GM12873 (cell line): ENCODE measurements around the gene CTTN.

ENCODE experiments used
- TF ChIP-seq, protein P1 (sequence below): IDR thresholded peaks from 2 replicates; pipeline ENCODE4 v1.5.1; 2012; ENCODE audit warnings: low read depth, mild to moderate bottlenecking, moderate library complexity, low read length, control low read depth; ENCODE audit not compliant: insufficient read depth; ENCODE audit errors: missing control alignments

Gene CTTN

GRCh38 chr11:70462818-70463477 lies 64.6 kb downstream of the CTTN start:
- TF ChIP-seq, protein P1, sequence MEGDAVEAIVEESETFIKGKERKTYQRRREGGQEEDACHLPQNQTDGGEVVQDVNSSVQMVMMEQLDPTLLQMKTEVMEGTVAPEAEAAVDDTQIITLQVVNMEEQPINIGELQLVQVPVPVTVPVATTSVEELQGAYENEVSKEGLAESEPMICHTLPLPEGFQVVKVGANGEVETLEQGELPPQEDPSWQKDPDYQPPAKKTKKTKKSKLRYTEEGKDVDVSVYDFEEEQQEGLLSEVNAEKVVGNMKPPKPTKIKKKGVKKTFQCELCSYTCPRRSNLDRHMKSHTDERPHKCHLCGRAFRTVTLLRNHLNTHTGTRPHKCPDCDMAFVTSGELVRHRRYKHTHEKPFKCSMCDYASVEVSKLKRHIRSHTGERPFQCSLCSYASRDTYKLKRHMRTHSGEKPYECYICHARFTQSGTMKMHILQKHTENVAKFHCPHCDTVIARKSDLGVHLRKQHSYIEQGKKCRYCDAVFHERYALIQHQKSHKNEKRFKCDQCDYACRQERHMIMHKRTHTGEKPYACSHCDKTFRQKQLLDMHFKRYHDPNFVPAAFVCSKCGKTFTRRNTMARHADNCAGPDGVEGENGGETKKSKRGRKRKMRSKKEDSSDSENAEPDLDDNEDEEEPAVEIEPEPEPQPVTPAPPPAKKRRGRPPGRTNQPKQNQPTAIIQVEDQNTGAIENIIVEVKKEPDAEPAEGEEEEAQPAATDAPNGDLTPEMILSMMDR = no peak

- TF ChIP-seq, protein P1 = no peak
Observed at GRCh38 chr11:70463478-70464255, 65.3 kb downstream of the CTTN start.

DNA sequence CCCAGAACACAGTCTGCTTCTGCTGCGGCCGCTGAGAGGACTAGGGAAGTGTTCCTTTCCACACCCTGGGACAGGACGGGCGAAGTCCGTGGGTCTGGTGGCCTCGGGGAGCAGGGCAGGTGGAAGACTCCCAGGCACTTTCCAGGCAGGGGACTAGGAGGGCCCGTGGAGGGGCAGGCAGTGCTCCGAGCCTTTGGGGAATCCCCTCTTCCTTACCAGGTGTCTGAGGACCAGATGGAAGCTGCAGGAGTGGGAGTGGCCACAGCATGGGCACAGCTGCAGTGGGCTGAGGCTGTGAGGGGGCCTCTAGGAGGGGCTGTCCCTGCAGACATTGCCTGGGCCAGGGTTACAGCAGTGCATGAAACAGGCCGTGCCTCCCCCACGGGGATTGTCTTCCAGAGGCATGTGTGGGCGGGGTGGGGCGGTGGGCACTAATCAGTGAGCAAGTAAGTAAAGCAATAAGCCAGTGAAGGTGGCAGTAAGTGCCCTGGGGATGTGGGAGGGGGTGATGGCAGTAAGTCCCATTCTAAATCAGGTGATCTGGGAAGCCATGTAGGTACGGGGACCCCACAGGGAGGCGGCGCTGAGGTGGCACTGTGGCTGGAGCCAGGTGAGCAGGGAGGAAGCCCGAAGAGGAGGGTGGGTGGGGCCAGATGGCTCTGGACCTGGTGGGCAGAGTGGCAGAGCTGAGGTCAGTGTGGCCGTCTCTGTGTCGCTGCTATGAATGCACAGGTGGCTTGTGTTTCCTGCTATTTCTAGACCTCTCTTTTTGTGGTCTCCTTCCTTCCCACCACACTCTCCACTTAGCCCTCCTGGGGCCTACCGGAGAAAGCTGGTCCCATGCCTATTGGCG lies 66.4 kb downstream of the CTTN start:
- TF ChIP-seq, protein P1 = no peak

GRCh38 chr11:70466154-70466553 lies 67.8 kb downstream of the CTTN start:
- TF ChIP-seq, protein P1 = no peak

DNA sequence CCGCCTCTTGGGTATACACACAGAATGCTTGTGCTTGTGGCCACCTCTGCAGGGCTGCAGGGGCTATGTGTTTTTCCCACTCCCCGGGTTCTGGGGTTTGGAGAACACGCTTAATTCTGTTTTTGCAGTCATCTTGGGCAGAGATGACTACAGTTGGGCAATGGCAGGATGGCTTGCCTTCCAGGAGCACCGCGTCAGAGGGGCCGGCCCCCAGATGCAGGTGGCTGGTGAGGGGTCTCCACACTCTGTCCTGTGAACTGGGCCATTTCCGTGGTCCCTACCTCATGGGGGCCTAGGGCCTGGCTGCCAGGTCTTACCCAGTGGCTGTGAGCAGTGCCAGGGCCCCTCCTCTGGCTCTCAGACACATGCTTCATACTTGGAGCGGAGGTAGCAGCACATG lies 68.3 kb downstream of the CTTN start:
- TF ChIP-seq, protein P1 = no peak

- TF ChIP-seq, protein P1 = peak; percentile 75
Observed at GRCh38 chr11:70467201-70468085, 69.1 kb downstream of the CTTN start.
